Gastrocnemius medialis (tissue), 4 donors: ENCODE measurements around the gene LEUTX.

Experiments used
- POLR2A ChIP-seq, 2 donors: fragments of 450-650 bp; IDR thresholded peaks; one replicate each; pipeline ENCODE4 v1.6.1; 2017; ENCODE audit warnings: antibody characterized with exemption in 2 of 2, mild to moderate bottlenecking in 2 of 2, moderate library complexity in 2 of 2
- TF ChIP-seq, protein P1 (sequence below), 5 experiments: fragments of 450-650 bp in 3 of 5; fragments of 200-600 bp in 2 of 5; sonication (generic) in 2 of 5; IDR thresholded peaks in 4 of 5; conservative IDR thresholded peaks in 1 of 5; 1 replicate in 4 of 5; 2 replicates in 1 of 5; pipeline ENCODE4 v1.5.1; 2016 to 2019; ENCODE audit warnings: antibody characterized with exemption in 5 of 5, mild to moderate bottlenecking in 3 of 5, moderate library complexity in 3 of 5

DNA sequence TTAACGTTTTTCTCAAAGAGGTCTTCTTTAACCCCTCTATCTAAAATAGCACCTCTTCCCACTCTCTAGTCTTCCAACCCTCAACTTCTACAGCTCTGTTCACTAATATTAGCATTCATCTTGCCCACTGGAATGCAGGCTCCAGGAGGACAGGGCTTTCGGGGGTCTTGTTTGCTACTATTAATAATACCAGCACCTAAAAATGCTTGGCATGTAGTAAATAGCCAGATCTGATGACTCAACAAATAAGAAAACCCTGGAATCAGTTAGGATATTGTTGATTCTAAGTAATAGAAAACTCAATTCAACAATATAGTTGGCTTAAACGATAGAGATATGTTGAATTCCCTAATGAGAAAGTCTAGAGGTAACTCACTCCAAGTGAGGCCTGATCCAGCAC is 41.1 kb downstream of the LEUTX start:
- TF ChIP-seq, protein P1, sequence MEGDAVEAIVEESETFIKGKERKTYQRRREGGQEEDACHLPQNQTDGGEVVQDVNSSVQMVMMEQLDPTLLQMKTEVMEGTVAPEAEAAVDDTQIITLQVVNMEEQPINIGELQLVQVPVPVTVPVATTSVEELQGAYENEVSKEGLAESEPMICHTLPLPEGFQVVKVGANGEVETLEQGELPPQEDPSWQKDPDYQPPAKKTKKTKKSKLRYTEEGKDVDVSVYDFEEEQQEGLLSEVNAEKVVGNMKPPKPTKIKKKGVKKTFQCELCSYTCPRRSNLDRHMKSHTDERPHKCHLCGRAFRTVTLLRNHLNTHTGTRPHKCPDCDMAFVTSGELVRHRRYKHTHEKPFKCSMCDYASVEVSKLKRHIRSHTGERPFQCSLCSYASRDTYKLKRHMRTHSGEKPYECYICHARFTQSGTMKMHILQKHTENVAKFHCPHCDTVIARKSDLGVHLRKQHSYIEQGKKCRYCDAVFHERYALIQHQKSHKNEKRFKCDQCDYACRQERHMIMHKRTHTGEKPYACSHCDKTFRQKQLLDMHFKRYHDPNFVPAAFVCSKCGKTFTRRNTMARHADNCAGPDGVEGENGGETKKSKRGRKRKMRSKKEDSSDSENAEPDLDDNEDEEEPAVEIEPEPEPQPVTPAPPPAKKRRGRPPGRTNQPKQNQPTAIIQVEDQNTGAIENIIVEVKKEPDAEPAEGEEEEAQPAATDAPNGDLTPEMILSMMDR (IDR thresholded peaks at IDR 0.05 in 4 of 5, conservative IDR thresholded peaks at IDR 0.05 in 1 of 5): no peak
- TF ChIP-seq POLR2A (IDR thresholded peaks at IDR 0.05): no peak
